Testis (tissue), 3 donors: ENCODE results near the gene IKZF3. TPM values are rescaled to one million over a fixed set of nuclear protein-coding genes. Genes with fewer than 3 reads are reported as not detected.

Source experiments
- DNase-seq: peaks from one replicate; pipeline ENCODE4 v3.0.0-alpha.2; 2019
- H3K27ac ChIP-seq, 2 donors: fragments of 200-600 bp; sonication (generic); one replicate each; pipeline ENCODE4 v1.5.1; 2019
- H3K27me3 ChIP-seq: fragments of 200-600 bp; sonication (generic); one replicate; pipeline ENCODE4 v1.5.1; 2019
- H3K36me3 ChIP-seq: fragments of 200-600 bp; sonication (generic); one replicate; pipeline ENCODE4 v1.5.1; 2017; ENCODE audit warnings: low read depth; ENCODE audit errors: missing control alignments
- H3K4me1 ChIP-seq: fragments of 200-600 bp; sonication (generic); one replicate; pipeline ENCODE4 v1.5.1; 2019
- H3K4me3 ChIP-seq, 2 donors: fragments of 200-600 bp; sonication (generic); one replicate each; pipeline ENCODE4 v1.5.1; 2017 to 2019
- H3K9me3 ChIP-seq: fragments of 200-600 bp; sonication (generic); one replicate; pipeline ENCODE4 v1.5.1; 2017
- POLR2A ChIP-seq: fragments of 450-650 bp; IDR thresholded peaks from one replicate; pipeline ENCODE4 v1.6.1; 2017; ENCODE audit warnings: antibody characterized with exemption, mild to moderate bottlenecking, moderate library complexity
- WGBS, 2 donors: methylation state at CpG; one replicate each; pipeline ENCODE4 v1.1.5; 2018; 5-methylcytosine and 5-hydroxymethylcytosine counted together
- intact Hi-C: fragments of 100-400 bp; cut with DNase I; formaldehyde crosslinking; loops from one replicate; pipeline ENCODE4 v1.15.1; 2023; ENCODE audit warnings: low total_unique reads
- polyA plus RNA-seq: library from polyadenylated mRNA; stranded (reverse); fragments of 350-450 nt; fragmentation: Illumina TruSeq; extraction: RNeasy Lipid Tissue Mini Kit (QIAGEN cat#74804); gene quantifications from one replicate; pipeline ENCODE4 v1.2.3, GENCODE V29; 2014; ENCODE audit warnings: low read depth, low replicate concordance; ENCODE audit not compliant: insufficient read depth
- total RNA-seq, 2 donors: library from RNA; depleted of rRNA; stranded (reverse); fragments of >200 nt; gene quantifications; one replicate each; pipeline ENCODE4 v1.2.3, GENCODE V29; 2016
- TF ChIP-seq, protein P1 (sequence below), 3 experiments: fragments of 450-650 bp in 2 of 3; fragments of 200-600 bp in 1 of 3; sonication (generic) in 1 of 3; IDR thresholded peaks; one replicate each; pipeline ENCODE4 v1.5.1; 2016 to 2019; ENCODE audit warnings: antibody characterized with exemption in 3 of 3, mild to moderate bottlenecking in 2 of 3, moderate library complexity in 1 of 3

The IKZF3 gene
- total and polyA plus RNA-seq, 3 donors from 2014 or later: 1.9 to 3.8 (median 3.4) TPM

DNA sequence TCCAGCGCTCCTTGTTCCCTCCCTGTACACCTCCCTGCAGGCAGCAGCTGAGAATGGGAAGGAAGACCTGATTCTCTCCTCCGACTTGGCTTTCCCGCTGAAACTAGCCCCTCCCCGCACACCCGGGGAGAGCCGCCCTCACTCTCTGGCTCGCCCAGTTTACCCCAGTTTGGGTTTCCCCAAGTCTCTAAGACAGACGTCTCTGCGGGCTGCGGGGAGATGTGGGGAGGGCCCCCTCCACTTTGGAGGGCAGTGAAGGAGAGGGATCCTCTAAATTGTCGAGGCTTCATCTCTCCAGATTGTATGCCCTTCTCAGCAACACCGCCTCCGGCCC, 125.6 kb downstream of the IKZF3 start:
- intact Hi-C loops: no loop called here
- WGBS, 2 donors: 0 to 2% methylated on average over 13 of the region's 13 CpGs
- Histone ChIP-seq H3K27me3 (no peaks in the 10 kb centered on the region), H3K36me3 (no peaks in the 10 kb centered on the region), H3K27ac (no peak overlapping the region), H3K9me3 (no peaks in the 10 kb centered on the region), H3K4me3 (peak overlapping the region in 1 of 2 donors; percentile 34), H3K4me1 (peaks cover 24% of the 10 kb centered on the region)
- no peak for DNase-seq
- TF ChIP-seq, protein P1, sequence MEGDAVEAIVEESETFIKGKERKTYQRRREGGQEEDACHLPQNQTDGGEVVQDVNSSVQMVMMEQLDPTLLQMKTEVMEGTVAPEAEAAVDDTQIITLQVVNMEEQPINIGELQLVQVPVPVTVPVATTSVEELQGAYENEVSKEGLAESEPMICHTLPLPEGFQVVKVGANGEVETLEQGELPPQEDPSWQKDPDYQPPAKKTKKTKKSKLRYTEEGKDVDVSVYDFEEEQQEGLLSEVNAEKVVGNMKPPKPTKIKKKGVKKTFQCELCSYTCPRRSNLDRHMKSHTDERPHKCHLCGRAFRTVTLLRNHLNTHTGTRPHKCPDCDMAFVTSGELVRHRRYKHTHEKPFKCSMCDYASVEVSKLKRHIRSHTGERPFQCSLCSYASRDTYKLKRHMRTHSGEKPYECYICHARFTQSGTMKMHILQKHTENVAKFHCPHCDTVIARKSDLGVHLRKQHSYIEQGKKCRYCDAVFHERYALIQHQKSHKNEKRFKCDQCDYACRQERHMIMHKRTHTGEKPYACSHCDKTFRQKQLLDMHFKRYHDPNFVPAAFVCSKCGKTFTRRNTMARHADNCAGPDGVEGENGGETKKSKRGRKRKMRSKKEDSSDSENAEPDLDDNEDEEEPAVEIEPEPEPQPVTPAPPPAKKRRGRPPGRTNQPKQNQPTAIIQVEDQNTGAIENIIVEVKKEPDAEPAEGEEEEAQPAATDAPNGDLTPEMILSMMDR (IDR thresholded peaks at IDR 0.05): no peak
- no peak for TF ChIP-seq POLR2A

DNA sequence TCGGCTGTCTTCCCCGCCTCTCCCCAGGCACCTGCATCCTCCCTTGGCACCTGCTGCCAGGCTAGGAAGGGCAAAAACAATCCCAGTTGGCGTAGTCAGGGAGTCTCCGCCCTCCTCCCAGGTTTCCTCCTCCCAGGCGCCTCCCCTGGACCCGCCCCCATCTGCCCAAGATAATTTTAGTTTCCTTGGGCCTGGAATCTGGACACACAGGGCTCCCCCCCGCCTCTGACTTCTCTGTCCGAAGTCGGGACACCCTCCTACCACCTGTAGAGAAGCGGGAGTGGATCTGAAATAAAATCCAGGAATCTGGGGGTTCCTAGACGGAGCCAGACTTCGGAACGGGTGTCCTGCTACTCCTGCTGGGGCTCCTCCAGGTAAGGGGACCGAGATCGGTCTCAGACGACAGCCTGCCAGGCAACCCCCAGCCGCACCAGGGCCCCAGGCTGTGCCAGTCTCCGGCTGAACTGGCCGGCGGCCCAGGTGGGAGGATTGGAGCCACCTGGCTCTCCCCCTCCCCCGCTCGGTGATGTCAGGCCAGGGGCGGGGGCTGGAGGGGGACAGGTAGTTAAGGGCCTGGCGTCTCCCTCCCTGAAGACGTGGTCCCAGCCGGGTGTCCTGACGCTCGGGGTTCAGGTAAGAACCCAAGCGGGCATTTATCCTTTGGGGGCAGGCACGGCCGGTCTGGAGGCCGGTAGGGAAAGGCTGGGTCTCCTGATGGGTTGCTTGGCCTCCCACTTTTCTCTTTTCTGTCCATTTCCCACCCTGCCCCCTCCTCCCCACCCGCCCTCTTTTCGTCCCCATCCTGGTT, 126.1 kb downstream of the IKZF3 start, which contains the start of gene GRB7:
Gene GRB7 (plus strand): TSS at position 179 of the 808 bp plus-strand sequence. CDS start 4,364 bp downstream, outside the sequence.
- Histone ChIP-seq H3K36me3 (no peaks in the 10 kb centered on the region), H3K4me1 (peaks cover 24% of the 10 kb centered on the region), H3K27ac (no peak within 1 kb of the TSS), H3K9me3 (no peaks in the 10 kb centered on the region), H3K27me3 (no peaks in the 10 kb centered on the region), H3K4me3 (peak within 1 kb of the TSS in 1 of 2 donors; percentile 34)
- DNase-seq: peak; percentile 36
- intact Hi-C loops: no loop called here
- TF ChIP-seq, protein P1 (IDR thresholded peaks at IDR 0.05): no peak
- TF ChIP-seq POLR2A: no peak
- 3 to 6% methylated on average over 24 to 33 of the region's 34 CpGs for WGBS, 2 donors

DNA sequence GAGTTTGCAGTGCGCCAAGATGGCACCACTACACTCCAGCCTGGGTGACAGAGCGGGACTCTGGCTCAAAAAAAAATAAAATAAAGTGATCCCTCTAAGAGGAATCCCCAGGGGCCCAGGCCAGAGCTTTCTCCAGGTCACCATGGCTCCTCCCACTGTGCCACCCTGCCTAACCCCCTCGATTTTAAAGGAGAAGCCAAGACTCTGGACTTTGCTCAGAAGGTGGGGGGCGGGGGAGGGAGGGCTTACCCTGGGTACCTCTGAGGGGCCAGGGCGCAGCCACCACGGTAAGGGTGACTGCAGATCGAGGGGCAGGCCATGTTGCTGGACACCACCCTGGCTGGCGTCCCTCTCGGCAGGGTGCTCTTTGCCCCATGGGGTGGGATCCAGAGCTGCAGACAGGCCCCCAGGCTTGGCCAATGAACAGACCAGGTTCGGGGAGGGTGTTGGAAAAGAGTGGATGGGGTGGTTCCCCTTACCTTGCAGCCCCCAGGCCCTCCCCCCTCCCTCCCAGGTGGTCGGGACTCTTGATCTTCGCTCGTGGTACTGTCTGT, 126.8 kb downstream of the IKZF3 start:
- Histone ChIP-seq H3K4me3 (no peak overlapping the region), H3K4me1 (peaks cover 24% of the 10 kb centered on the region), H3K27ac (no peak overlapping the region), H3K36me3 (no peaks in the 10 kb centered on the region), H3K27me3 (no peaks in the 10 kb centered on the region), H3K9me3 (no peaks in the 10 kb centered on the region)
- intact Hi-C loops: no loop called here
- DNase-seq: no peak
- TF ChIP-seq, protein P1 (IDR thresholded peaks at IDR 0.05): no peak
- TF ChIP-seq POLR2A: no peak
- 37 to 38% methylated on average over 5 to 13 of the region's 13 CpGs for WGBS, 2 donors

DNA sequence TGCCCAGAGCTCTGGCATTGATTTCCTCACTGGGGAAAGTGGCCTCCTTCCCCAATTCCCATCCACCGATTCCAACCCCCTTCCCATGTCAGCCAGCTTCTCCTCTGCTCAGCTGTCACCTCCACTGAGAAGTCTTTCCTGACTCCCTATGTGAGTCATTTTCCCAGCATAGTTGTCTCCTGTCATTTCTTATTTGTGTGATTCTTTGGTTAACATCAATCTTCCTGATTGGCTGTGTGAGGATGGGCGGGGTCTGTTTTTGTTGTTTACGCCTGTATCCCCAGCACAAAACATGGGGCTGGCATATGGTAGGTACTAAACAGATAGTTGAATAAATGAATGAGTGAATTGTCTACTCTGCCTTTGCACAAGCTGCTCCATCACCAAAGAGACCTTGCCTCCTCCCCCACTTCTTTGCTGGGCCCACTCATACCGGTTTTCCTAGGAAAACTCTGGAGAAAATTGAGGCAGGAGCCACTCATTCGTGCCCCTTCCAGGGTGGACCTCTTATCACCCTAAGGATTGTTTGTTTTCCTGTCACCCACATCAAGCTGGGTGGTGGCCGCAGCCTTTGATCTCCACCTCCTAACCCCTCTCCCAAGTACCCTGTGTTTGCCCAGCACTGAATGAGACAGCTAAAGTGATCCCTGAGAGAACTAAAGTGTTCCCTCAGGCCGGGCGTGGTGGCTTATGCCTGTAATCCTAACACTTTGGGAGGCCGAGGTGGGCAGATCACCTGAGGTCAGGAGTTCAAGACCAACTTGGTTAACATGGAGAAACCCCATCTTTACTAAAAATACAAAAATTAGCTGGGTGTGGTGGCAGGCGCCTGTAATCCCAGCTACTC, 127.6 kb downstream of the IKZF3 start:
- Histone ChIP-seq H3K4me1 (peaks cover 24% of the 10 kb centered on the region), H3K4me3 (no peak overlapping the region), H3K27me3 (no peaks in the 10 kb centered on the region), H3K9me3 (no peaks in the 10 kb centered on the region), H3K36me3 (no peaks in the 10 kb centered on the region), H3K27ac (no peak overlapping the region)
- intact Hi-C loops: no loop called here
- DNase-seq: no peak
- 74 to 78% methylated on average over 10 of the region's 10 CpGs for WGBS, 2 donors
- TF ChIP-seq, protein P1 (IDR thresholded peaks at IDR 0.05): no peak
- TF ChIP-seq POLR2A: no peak
